ENCODE data around the gene TULP4. TPM values are rescaled to one million over a fixed set of nuclear protein-coding genes. Genes with fewer than 3 reads are reported as not detected.
A peak's percentile ranks its signal among the peaks of the same experiment; 100 is the strongest.
"Not testable (repeated sequence)": the region's sequence is repeated elsewhere in the genome, so short reads cannot be mapped to it uniquely, and the experiment has no call there.

Gene TULP4
- polyA plus RNA-seq, 4 donors, result 16.4 to 18.9 (median 18.3) TPM

- no peak for DNase-seq (ENCODE audit: low read depth in 4 of 4, low spot score in 3 of 4)
These were observed 233.0 kb downstream of the TULP4 start for GRCh38 chr6:158545043-158545966.

DNA sequence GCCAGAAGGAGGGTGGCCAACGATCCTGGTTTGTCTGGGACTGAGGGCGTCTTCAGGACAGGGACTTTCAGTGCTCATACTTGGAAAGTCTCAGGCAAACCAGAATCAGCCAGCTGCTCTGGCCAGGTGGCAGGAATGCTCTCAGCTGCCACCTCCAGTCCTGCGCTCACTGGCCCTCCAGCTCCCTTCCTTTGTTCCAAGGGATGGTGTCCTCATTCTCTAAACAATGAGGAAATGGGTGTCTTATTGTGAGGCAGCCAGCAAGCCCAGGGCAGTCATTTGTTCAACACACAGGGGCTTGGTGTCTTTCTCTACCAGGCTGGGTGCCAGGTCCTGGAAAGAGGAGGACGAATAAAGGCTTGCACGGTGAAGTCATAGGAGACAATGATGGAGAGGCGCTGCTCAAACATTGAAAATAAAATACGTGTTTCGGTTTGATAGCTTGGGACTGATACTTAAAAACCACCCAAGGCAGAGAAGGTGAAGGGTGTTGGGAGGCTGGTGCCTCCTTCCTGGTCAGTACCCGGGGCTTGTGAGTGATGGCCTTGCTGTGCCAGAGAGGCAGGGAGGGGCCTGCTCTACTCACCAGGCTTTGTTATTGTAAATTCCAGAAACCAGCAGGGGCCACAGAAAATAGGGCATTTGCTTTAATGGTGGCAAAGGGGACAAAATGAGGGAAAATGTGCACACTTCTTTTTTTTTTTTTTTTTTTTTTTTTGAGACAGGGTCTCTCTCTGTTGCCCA, 236.3 kb downstream of the TULP4 start:
- DNase-seq (ENCODE audit: low read depth in 4 of 4, low spot score in 3 of 4), result no peak

GRCh38 chr6:158552055-158552795, 240.0 kb downstream of the TULP4 start:
- DNase-seq (ENCODE audit: low read depth in 4 of 4, low spot score in 3 of 4), result no peak

DNA sequence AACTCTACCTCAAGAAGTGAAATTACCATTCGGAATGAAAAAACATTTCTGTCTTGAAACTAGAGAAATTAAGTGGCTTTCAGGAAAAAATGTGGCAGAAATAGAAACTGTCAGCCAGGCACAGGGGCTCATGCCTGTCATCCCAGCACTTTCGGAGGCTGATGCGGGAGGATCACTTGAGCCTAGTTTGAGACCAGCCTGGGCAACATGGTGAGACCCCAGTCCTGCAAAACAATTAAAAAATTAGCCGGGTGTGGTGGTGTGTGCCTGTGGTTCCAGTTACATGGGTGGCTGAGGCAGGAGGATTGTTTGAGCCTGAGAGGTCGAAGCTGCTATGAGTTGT, 240.5 kb downstream of the TULP4 start:
- DNase-seq (ENCODE audit: low read depth in 4 of 4, low spot score in 3 of 4), result no peak

GRCh38 chr6:158554611-158555361, 242.5 kb downstream of the TULP4 start:
- no peak for DNase-seq (ENCODE audit: low read depth in 4 of 4, low spot score in 3 of 4)

DNA sequence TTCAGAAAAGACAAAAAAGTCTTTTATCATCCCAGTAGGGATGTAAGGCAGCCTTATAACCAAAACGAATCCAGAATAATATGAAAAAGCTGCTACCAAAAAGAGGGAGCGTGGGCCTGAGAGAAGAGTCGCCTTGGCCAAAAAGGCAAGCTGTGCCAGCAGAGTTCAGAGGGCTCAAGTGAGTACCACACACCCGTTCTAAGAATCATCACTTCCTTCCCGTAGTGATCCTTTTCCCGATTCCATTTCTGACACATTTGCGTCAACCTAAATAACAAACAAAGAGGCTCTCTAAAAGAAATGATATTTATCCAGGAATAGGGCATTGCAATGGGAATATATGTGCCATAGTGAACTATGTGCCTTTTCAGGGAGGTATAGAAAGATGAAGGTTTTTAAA, 243.8 kb downstream of the TULP4 start:
- DNase-seq (ENCODE audit: low read depth in 4 of 4, low spot score in 3 of 4), result no peak

- DNase-seq (ENCODE audit: low read depth in 4 of 4, low spot score in 3 of 4), result not testable (repeated sequence)
These were observed 244.8 kb downstream of the TULP4 start for GRCh38 chr6:158557110-158557509.

DNA sequence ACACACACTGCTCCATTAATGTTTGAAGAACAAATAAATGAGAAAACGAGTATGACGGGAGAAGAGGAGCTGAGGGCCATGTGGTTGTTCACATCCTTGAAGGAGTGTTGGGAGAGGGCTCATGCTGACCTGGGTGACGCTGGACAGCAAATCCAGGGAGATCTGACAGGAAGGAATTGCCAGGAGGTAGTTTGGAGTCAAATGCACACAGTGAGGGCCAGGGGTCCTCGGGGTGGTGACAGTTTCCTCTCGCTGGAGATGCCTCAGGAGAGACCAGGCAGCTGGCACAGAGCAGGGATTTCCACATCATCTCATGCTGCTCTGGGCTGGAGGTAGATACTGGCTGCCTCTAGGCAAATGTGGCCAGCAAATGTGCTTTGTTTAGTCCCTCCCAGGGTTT, 245.7 kb downstream of the TULP4 start:
- DNase-seq (ENCODE audit: low read depth in 4 of 4, low spot score in 3 of 4), result no peak

DNA sequence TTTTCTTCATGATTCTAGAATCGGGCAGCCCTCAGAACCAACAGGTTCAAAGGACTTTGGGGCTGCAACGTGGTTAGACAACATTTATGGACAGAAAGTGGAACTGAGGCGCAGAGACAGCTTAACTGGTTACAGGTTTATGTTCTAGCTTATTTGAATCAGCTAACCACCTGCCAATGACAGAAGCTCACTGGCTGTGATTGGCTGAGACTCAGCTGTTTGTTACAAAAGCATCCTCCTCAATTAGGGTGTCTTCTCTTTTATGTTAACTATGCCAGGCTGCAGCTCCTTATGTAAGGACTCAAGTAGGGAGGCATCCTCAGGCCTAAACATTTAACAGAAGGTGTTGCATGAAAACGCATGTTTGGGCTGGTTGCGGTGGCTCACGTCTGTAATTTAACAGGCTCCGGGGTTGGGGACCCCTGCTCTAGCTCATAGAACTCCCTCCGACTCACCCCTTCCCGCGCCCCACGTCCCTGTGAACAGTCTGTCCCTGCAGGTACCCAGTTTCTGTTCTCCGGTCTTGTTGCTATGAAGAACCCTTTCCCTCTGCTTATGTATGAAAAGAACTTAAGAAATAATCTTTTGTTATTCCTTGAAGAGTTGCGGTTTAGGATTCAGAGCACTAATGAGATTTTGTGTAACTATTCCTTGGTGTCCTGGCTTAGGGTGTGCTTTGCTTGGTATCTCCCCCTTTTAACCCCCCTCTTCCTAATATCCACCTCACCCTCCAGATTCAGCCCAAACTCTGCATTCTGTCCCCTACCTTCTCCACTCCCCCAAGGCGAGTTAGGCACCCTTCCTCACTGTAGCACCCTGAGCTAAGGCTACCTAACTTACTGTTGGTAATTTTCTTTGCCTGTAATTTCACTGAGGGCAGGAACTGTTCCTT, 246.4 kb downstream of the TULP4 start:
- DNase-seq (ENCODE audit: low read depth in 4 of 4, low spot score in 3 of 4), result no peak

DNA sequence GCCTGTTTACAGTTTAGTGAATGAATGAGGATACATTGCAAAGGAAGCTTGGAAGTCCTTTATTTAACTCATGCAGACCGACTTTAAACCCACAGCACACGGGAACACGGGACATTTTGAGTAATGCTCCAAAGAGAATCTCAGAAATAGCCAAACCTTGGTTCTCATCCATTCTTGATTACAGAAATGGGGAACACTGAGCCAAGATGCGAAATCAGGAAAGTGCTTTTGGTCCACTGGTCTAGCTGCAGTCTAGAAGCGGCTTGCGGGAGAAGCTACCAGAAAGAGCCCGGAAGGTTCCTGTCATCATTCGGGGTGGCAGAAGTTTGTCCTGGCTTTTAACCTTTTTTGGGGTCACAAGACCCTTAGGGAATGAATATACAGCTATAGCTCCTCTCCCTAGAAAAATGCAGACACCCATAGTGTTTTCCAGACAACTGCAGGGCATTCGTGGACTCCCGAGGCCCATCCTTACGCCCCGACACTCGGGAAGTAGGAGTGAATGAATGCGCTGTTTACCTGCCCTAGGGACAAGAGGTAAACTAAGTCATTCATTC, 247.2 kb downstream of the TULP4 start:
- no peak for DNase-seq (ENCODE audit: low read depth in 4 of 4, low spot score in 3 of 4)

DNA sequence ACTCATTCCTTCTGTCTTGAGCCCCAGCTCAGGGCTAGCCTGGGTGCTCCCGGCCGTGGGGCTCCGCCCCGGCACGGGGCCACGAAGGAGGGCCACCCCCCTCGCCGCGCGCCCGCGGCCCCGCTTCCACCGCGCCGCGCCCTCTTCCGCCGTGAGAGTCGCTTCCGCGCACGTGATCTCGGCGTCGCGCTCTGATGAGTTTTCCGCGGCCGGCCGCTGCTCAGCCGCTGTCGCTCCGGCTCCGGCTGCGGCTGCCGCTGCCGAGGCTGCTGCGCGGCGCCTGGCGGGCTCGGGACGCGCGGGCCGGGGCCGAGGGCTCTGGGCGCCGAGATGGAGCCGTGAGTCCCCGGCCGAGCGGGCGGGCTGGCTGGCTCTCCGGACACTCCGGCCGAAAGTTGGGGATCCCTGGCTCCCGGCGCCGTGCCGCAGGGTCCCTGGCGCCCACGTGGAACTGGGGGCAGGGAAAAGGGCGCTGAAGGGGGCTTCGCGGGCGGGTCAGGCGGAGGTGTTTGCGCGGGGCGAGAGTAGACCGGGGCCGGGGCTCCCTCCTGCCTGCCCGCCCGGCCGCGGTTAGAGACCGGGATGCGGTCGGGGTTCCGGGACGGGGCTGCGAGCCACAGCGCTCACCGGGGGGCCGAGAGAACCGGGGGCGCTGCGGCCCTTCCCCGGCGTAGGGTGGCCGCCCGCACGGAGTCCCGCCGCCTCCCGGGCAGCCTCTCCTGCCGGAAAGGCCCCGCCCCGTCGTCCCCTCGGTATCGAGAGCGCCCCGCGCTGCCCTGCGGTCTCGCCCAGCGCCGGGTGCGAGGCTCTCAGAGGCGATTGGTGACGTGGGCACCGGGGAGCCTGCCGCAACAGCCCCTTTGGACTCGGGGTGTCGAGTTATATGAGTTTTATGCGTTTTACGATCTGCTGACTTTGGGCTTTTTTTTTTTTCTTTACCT, 247.9 kb downstream of the TULP4 start, which contains the start of gene TMEM181:
Gene TMEM181 (plus strand): TSS at position 197 of the 941 bp plus-strand sequence. CDS start 134 bp downstream, at position 331.
- DNase-seq (ENCODE audit: low read depth in 4 of 4, low spot score in 3 of 4), result peak in 3 of 4 donors; percentile 61 to 72 (median 64)

DNA sequence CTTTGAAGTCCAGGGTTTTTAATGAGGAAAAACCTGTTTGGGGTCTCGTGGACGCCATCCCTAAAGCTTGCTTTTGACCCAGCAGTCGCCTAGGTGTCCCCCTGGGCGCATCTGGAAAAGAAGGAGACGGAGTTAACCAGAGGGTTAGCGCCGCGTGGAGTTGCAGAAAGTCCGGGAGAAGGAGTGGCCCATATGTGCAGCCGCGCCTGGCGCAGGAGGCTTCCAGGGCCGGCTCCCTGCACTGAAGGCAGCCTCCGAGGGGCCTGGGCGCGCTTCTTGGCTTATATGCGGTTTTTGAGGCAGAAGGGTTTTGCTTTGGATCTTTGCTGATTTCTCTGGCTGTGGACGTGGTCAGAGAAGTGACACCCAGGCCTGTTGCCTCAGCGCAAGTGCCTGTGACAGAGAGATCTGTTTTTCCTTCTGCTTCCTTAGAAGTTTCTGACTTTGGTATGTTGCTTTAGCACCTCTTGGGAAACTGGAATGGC, 248.6 kb downstream of the TULP4 start:
- DNase-seq (ENCODE audit: low read depth in 4 of 4, low spot score in 3 of 4), result no peak

Other genes starting within 250 kb of the TULP4 start
- gene SERAC1, start 144.2 kb upstream of the TULP4 start, polyA plus RNA-seq (ENCODE audit: insufficient read length in 4 of 4), result 10 to 100 TPM; 13.1 to 17.9 (median 16.0) TPM
- gene GTF2H5, start 144.1 kb upstream of the TULP4 start, polyA plus RNA-seq (ENCODE audit: insufficient read length in 4 of 4), result 10 to 100 TPM; 55.8 to 60.1 (median 57.4) TPM
- 10 to 100 TPM; 22.3 to 26.3 (median 25.6) TPM for gene TMEM181, start 247.6 kb downstream of the TULP4 start, polyA plus RNA-seq (ENCODE audit: insufficient read length in 4 of 4)